Measurements from ENCODE around the gene SCN2B.

GRCh38 chr11:118175993-118176777 is at the start of gene SCN2B:
- TF ChIP-seq CTCF (IDR thresholded peaks at IDR 0.05): no peak
- TF ChIP-seq POLR2AphosphoS5 (IDR thresholded peaks at IDR 0.05): no peak
